SK-N-SH (cell line): ENCODE data around the gene BMAL1.

Experiments used
- EP300 ChIP-seq, 2 experiments: IDR thresholded peaks; 2 replicates each; pipeline versions ENCODE4 v1.4.0 to v1.6.1; 2012; ENCODE audit warnings: borderline replicate concordance in 1 of 2, low read depth in 1 of 2, low read length in 1 of 2
- FOXJ3 ChIP-seq: sonication (generic); formaldehyde crosslinking; IDR thresholded peaks from 2 replicates; pipeline ENCODE4 v1.5.1; 2020; ENCODE audit warnings: mild to moderate bottlenecking, missing genetic modification reagents
- MXI1 ChIP-seq: IDR thresholded peaks from 2 replicates; pipeline ENCODE4 v1.6.1; 2012; ENCODE audit warnings: mild to moderate bottlenecking, low read depth, low read length, improper control_type of control experiment
- NFIC ChIP-seq: IDR thresholded peaks from 2 replicates; pipeline ENCODE4 v1.4.0; 2012; ENCODE audit warnings: borderline replicate concordance
- POLR2AphosphoS5 ChIP-seq: IDR thresholded peaks from 2 replicates; pipeline ENCODE4 v1.6.1; 2012; ENCODE audit warnings: low read depth, low read length
- RAD21 ChIP-seq: IDR thresholded peaks from 2 replicates; pipeline ENCODE4 v1.6.1; 2012; ENCODE audit warnings: mild to moderate bottlenecking, low read length
- TCF12 ChIP-seq: IDR thresholded peaks from 2 replicates; pipeline ENCODE4 v1.4.0; 2012
- YY1 ChIP-seq: IDR thresholded peaks from 2 replicates; pipeline ENCODE4 v1.4.0; 2012; ENCODE audit warnings: low read depth, mild to moderate bottlenecking
- TF ChIP-seq, protein P1 (sequence below): fragments of 200-600 bp; sonication (generic); IDR thresholded peaks from 2 replicates; pipeline ENCODE4 v1.6.1; 2017; ENCODE audit warnings: antibody characterized with exemption, mild to moderate bottlenecking, moderate library complexity

DNA sequence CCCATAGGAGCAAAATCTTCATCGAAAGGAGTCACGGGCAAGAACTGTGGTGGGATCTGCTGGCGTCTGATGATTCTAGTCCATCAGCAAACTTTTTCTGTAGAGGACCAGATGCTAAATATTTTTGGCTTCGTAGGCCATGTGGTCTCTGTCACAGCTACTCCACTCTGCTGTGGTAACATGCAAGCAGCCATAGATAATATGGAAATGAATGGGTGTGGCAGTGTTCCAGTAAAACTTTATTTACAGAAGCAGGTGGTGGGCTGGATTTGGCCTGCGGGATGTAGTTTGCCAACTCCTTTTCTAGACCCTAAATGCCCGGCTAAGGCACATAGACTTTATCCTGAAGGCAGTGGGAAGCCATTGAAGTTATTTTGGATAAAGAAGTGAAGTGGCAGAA lies 32.9 kb downstream of the BMAL1 start:
- TF ChIP-seq, protein P1, sequence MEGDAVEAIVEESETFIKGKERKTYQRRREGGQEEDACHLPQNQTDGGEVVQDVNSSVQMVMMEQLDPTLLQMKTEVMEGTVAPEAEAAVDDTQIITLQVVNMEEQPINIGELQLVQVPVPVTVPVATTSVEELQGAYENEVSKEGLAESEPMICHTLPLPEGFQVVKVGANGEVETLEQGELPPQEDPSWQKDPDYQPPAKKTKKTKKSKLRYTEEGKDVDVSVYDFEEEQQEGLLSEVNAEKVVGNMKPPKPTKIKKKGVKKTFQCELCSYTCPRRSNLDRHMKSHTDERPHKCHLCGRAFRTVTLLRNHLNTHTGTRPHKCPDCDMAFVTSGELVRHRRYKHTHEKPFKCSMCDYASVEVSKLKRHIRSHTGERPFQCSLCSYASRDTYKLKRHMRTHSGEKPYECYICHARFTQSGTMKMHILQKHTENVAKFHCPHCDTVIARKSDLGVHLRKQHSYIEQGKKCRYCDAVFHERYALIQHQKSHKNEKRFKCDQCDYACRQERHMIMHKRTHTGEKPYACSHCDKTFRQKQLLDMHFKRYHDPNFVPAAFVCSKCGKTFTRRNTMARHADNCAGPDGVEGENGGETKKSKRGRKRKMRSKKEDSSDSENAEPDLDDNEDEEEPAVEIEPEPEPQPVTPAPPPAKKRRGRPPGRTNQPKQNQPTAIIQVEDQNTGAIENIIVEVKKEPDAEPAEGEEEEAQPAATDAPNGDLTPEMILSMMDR = no peak
- TF ChIP-seq POLR2AphosphoS5 (no peak), MXI1 (no peak), TCF12 (no peak), EP300 (IDR thresholded peaks at IDR 0.05; ENCODE audit: borderline replicate concordance in 1 of 2, low read depth in 1 of 2, low read length in 1 of 2) (no peak), YY1 (no peak), RAD21 (no peak), FOXJ3 (CRISPR knock-in tag) (no peak), NFIC (no peak)
